K562 (cell line): ENCODE results near the gene OBSCN. TPM values are rescaled to one million over a fixed set of nuclear protein-coding genes. Genes with fewer than 3 reads are reported as not detected.

Experiments used
- ADNP ChIP-seq: fragments of 200-800 bp; sonication (Bioruptor generic); IDR thresholded peaks from 2 replicates; pipeline ENCODE4 v1.6.1; 2016; ENCODE audit warnings: missing genetic modification characterization, missing compliant biosample characterization
- E4F1 ChIP-seq: fragments of 250-450 bp; sonication (Bioruptor Pico); IDR thresholded peaks from 2 replicates; pipeline ENCODE4 v1.5.0; 2021; ENCODE audit warnings: mild to moderate bottlenecking, borderline replicate concordance
- GABPB2 ChIP-seq: fragments of 250-450 bp; sonication (Bioruptor Pico); conservative IDR thresholded peaks from 2 replicates; pipeline ENCODE4 v1.5.1; 2021; ENCODE audit warnings: mild to moderate bottlenecking
- NCOA6 ChIP-seq: fragments of 450-650 bp; IDR thresholded peaks from 2 replicates; pipeline ENCODE4 v1.6.1; 2017; ENCODE audit warnings: mild to moderate bottlenecking
- SNRNP70 ChIP-seq: fragments of 200-400 bp; formaldehyde crosslinking; optimal IDR thresholded peaks from 2 replicates; pipeline ENCODE3; 2017; ENCODE audit warnings: low read depth, low read length
- THAP7 ChIP-seq: fragments of 250-450 bp; sonication (Bioruptor Pico); IDR thresholded peaks from 2 replicates; pipeline ENCODE4 v1.5.0; 2021
- THRA ChIP-seq: fragments of 450-650 bp; IDR thresholded peaks from 2 replicates; pipeline ENCODE4 v1.6.1; 2017; ENCODE audit warnings: mild to moderate bottlenecking, moderate library complexity
- TRIM24 ChIP-seq, 2 experiments: fragments of 450-650 bp; IDR thresholded peaks; 2 replicates each; pipeline ENCODE4 v1.6.1; 2016
- ZFP1 ChIP-seq: fragments of 450-650 bp; formaldehyde crosslinking; IDR thresholded peaks from 2 replicates; pipeline ENCODE4 v1.4.0; 2020; ENCODE audit warnings: mild to moderate bottlenecking, mixed read lengths
- polyA plus RNA-seq, 8 experiments: library from polyadenylated mRNA; depleted of rRNA in 4 of 8; stranded (reverse) in 5 of 8; unstranded in 3 of 8; fragments of >200 nt; fragmentation: Nextera tagmentation in 2 of 8; fragmentation: Illumina TruSeq in 1 of 8; extraction: Ambion mirVana in 2 of 8; extraction: Trizol in 1 of 8; gene quantifications; 2 replicates each; pipeline versions ENCODE4 v1.2.1 to v1.2.3, GENCODE V29; 2011 to 2014; ENCODE audit warnings: inconsistent platforms in 1 of 8, missing spikeins in 1 of 8
- total RNA-seq, 7 experiments: library from RNA; depleted of rRNA in 6 of 7; stranded (reverse); fragments of >200 nt in 6 of 7; fragmentation: Illumina TruSeq in 2 of 7; extraction: Trizol in 2 of 7; gene quantifications; 2 replicates each; pipeline versions ENCODE4 v1.2.1 to v1.2.3, GENCODE V29; 2011 to 2021; ENCODE audit warnings: low replicate concordance in 1 of 7

The OBSCN gene
- total and polyA plus RNA-seq, 9 of the 15 experiments (the other 6 are each of a cell fraction or from before 2014, with no cell fraction given): 0.18 to 19.7 (median 3.6) TPM

GRCh38 chr1:228359613-228360532 lies 152.0 kb downstream of the OBSCN start (continued):
- no peak for TF ChIP-seq THRA
- TF ChIP-seq E4F1 (CRISPR knock-in tag): no peak
- no peak for TF ChIP-seq THAP7 (CRISPR knock-in tag)
- TF ChIP-seq ZFP1 (CRISPR knock-in tag): no peak
- TF ChIP-seq GABPB2 (CRISPR knock-in tag): no peak
- no peak for TF ChIP-seq ADNP (tag)
- no peak for TF ChIP-seq NCOA6
- TF ChIP-seq SNRNP70: no peak
- TF ChIP-seq TRIM24 (IDR thresholded peaks at IDR 0.05): no peak
